IgD-negative memory B cell (primary cell): ENCODE results near the gene CENPE. TPM values are rescaled to one million over a fixed set of nuclear protein-coding genes. Genes with fewer than 3 reads are reported as not detected.
A peak's percentile ranks its signal among the peaks of the same experiment; 100 is the strongest.

Experiments
- H3K27ac Mint-ChIP-seq, 3 donors: one replicate each; pipeline ENCODE4 v1.8.0; 2020 to 2022; ENCODE audit warnings: mild to moderate bottlenecking in 3 of 3, mixed read lengths in 3 of 3, moderate library complexity in 1 of 3
- H3K27me3 Mint-ChIP-seq: one replicate; pipeline ENCODE4 v1.8.0; 2021; ENCODE audit warnings: mixed read lengths
- H3K36me3 Mint-ChIP-seq: one replicate; pipeline ENCODE4 v1.8.0; 2020; ENCODE audit warnings: mild to moderate bottlenecking, mixed read lengths
- H3K4me1 Mint-ChIP-seq, 3 donors: one replicate each; pipeline ENCODE4 v1.8.0; 2020 to 2022; ENCODE audit warnings: mixed read lengths in 3 of 3, mild to moderate bottlenecking in 1 of 3
- H3K4me3 Mint-ChIP-seq, 4 donors: one replicate each; pipeline ENCODE4 v1.8.0; 2020 to 2022; ENCODE audit warnings: mild to moderate bottlenecking in 4 of 4, mixed read lengths in 4 of 4, moderate library complexity in 3 of 4
- H3K9me3 Mint-ChIP-seq, 3 donors: one replicate each; pipeline ENCODE4 v1.8.0; 2020 to 2021; ENCODE audit warnings: mixed read lengths in 3 of 3, mild to moderate bottlenecking in 1 of 3
- polyA plus RNA-seq: library from polyadenylated mRNA; unstranded; fragments of 300-500 nt; fragmentation: Illumina TruSeq; gene quantifications from one replicate; pipeline ENCODE4 v1.2.3, GENCODE V29; 2021

CENPE gene
- polyA plus RNA-seq, 1 donor from 2014 or later: 0.49 TPM

DNA sequence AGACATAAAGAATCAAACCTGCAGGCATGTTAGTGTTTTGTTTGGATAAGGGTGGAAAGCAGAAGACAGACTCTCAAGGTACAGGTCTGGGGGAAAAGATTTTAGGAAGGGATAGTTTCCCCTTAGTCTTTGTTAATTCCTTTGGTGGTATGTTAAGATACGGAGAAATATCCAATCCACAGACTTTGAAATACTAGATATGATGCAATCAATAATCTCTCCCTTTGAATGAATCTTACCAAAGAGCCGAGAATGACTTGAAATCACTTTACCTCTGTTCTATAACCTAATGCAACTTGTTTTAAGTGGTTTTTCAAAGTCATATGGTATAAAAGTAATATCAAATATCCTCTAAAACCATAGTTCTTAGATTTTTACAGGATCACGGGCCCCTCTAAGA, 93.3 kb downstream of the CENPE start:
- H3K4me1 Mint-ChIP-seq: peaks cover 0 to under 1% (median under 1%) of the 10 kb centered on the region in 3 donors
- H3K9me3 Mint-ChIP-seq: no peaks in the 10 kb centered on the region
- no peak overlapping the region for H3K27ac Mint-ChIP-seq
- H3K27me3 Mint-ChIP-seq: no peaks in the 10 kb centered on the region
- no peaks in the 10 kb centered on the region for H3K36me3 Mint-ChIP-seq
- no peak overlapping the region for H3K4me3 Mint-ChIP-seq

DNA sequence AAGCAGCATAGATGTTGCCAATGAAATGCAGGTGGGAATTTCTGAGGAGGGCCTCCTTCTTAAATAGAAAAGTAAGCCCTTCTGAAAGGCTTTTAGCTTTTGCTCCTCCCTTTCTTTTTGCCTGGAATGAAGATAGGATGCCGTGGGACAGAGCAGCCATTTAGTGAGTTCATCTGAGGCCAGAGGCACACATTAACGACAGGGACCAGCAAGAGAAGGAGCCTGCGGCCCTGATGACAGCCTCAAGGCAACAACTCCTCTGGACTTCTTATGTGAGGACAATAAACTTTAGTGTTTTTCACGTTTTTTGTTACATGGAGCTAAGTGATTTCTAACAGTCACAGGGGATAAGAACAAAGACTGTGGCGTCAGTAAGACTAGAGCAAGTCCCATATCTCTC, 97.5 kb downstream of the CENPE start:
- Mint-ChIP-seq H3K9me3 (no peaks in the 10 kb centered on the region), H3K27me3 (no peaks in the 10 kb centered on the region), H3K27ac (no peak overlapping the region), H3K4me1 (peaks cover 5 to 14% (median 9%) of the 10 kb centered on the region in 3 donors), H3K36me3 (peaks cover 4% of the 10 kb centered on the region), H3K4me3 (no peak overlapping the region)

- Mint-ChIP-seq H3K4me3 (peak within 1 kb of the TSS; percentile 76 to 97 (median 90)), H3K27ac (peak within 1 kb of the TSS; percentile 10 to 94 (median 74)), H3K27me3 (no peaks in the 10 kb centered on the region), H3K4me1 (peaks cover 5 to 14% (median 9%) of the 10 kb centered on the region in 3 donors), H3K36me3 (peaks cover 4% of the 10 kb centered on the region), H3K9me3 (no peaks in the 10 kb centered on the region)
Observed at GRCh38 chr4:103099691-103100392, 98.3 kb downstream of the CENPE start, which contains the start of gene BDH2. TSS of gene BDH2 (minus strand) at chr4:103099834. CDS start at chr4:103096254, 3,580 bp downstream.

GRCh38 chr4:103098756-103099440, 99.2 kb downstream of the CENPE start:
- Mint-ChIP-seq H3K4me1 (peaks cover 5 to 14% (median 9%) of the 10 kb centered on the region in 3 donors), H3K27ac (peak overlapping the region in 1 of 3 donors; percentile 94), H3K4me3 (peak overlapping the region; percentile 12 to 97 (median 81)), H3K36me3 (peaks cover 4% of the 10 kb centered on the region), H3K9me3 (no peaks in the 10 kb centered on the region), H3K27me3 (no peaks in the 10 kb centered on the region)

- H3K27me3 Mint-ChIP-seq: no peaks in the 10 kb centered on the region
- peak overlapping the region in 1 of 4 donors; percentile 10 for H3K4me3 Mint-ChIP-seq
- H3K27ac Mint-ChIP-seq: no peak overlapping the region
- peaks cover 4% of the 10 kb centered on the region for H3K36me3 Mint-ChIP-seq
- H3K4me1 Mint-ChIP-seq: peaks cover 5 to 14% (median 9%) of the 10 kb centered on the region in 3 donors
- no peaks in the 10 kb centered on the region for H3K9me3 Mint-ChIP-seq
Observed at GRCh38 chr4:103098341-103098740, 99.8 kb downstream of the CENPE start.

DNA sequence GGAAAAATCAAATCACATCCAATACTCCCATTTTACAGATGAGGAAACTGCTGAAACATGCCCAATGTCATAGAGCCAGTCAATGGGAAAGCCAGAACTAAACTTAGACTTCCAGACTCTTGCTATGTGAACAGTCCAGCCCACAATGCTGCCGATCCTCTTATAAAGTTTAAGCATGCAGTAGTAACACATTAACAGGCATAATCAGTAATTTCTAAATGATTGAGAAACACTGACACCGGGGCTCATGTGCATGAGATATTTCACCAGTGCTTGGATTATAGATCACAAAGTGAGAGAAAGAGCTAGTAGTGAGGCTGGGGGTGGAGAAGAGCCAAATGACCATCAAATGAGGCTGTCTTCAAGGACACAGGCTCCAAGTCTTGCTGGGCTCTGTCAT, 101.0 kb downstream of the CENPE start:
- Mint-ChIP-seq H3K4me1 (peaks cover 11 to 19% (median 15%) of the 10 kb centered on the region in 3 donors), H3K27ac (no peak overlapping the region), H3K36me3 (peaks cover 4% of the 10 kb centered on the region), H3K27me3 (no peaks in the 10 kb centered on the region), H3K4me3 (no peak overlapping the region), H3K9me3 (no peaks in the 10 kb centered on the region)

DNA sequence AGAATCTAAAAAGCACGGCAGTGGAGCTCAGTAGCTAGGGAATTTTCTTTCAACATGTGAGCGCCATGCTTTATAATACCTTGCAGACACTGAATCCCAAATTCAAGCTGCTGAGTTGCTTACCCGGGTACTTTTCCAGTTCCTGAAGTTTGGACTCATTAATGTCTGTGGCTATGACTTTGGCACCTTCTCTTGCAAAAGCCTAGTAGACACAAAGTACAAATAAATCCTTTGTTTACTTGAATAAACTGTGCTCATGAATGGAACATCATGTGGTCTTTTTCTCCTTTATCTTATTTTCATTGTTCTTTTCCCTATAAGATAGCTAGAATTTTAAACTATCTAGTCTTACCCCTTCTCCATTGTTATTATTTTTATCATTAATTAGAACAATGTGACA, 103.1 kb downstream of the CENPE start:
- no peaks in the 10 kb centered on the region for H3K9me3 Mint-ChIP-seq
- H3K4me3 Mint-ChIP-seq: no peak overlapping the region
- peaks cover 11 to 28% (median 19%) of the 10 kb centered on the region in 3 donors for H3K4me1 Mint-ChIP-seq
- H3K27me3 Mint-ChIP-seq: no peaks in the 10 kb centered on the region
- H3K36me3 Mint-ChIP-seq: peaks cover 4% of the 10 kb centered on the region
- H3K27ac Mint-ChIP-seq: no peak overlapping the region

GRCh38 chr4:103092245-103092644, 105.9 kb downstream of the CENPE start:
- no peaks in the 10 kb centered on the region for H3K9me3 Mint-ChIP-seq
- H3K27ac Mint-ChIP-seq: no peak overlapping the region
- H3K4me3 Mint-ChIP-seq: no peak overlapping the region
- H3K27me3 Mint-ChIP-seq: no peaks in the 10 kb centered on the region
- peaks cover 6 to 16% (median 11%) of the 10 kb centered on the region in 3 donors for H3K4me1 Mint-ChIP-seq
- H3K36me3 Mint-ChIP-seq: peaks cover 7% of the 10 kb centered on the region

DNA sequence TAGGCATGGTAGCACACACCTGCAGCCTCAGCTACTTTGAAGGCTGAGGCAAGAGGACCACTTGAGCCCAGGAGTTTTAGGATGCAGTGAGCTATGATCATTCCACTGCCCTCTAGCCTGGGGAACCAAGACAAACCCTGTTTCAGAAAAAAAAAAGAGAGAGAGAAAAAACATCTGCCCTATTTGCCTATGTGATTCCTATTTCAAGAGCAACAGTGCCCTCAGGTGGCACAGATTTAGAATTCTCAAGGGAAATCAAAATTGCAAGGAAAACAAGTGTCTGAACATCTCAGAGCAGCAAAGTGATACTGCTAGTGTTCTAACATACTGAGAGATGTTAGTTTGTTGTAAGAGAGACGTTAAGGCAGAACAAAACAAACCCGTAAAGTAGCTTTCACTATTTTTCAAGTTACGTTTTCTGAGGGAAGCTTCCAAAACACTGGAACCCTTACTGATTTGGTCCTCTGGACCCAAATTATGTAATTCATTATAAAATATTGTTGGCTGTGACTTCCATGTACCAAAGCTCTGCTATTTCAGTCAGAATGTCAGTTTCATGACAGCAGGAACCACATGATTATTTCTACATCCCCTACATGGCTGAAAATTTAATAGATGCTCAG, 106.4 kb downstream of the CENPE start:
- no peaks in the 10 kb centered on the region for H3K9me3 Mint-ChIP-seq
- no peak overlapping the region for H3K4me3 Mint-ChIP-seq
- peaks cover 6 to 16% (median 11%) of the 10 kb centered on the region in 3 donors for H3K4me1 Mint-ChIP-seq
- no peak overlapping the region for H3K27ac Mint-ChIP-seq
- no peaks in the 10 kb centered on the region for H3K27me3 Mint-ChIP-seq
- peaks cover 9% of the 10 kb centered on the region for H3K36me3 Mint-ChIP-seq

DNA sequence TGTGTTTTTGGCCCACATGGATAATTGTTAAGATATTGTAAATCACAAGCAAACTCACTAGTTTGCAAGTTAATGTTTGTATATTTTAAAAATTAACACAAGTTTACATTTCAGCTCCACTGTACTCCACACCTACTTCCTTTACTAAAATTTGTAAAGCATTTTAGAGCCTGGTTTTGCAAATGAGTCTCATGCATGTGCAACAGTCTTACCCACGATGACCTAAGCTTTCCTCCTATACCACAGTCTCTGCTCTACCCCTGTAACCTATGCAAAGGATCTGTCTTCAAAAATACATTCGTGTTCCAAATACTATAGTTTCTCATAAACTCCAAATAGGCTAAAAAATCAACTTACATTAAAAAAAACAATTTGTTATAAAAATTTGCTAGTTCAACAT, 108.7 kb downstream of the CENPE start:
- H3K4me3 Mint-ChIP-seq: no peak overlapping the region
- H3K27ac Mint-ChIP-seq: no peak overlapping the region
- H3K4me1 Mint-ChIP-seq: peaks cover 6 to 14% (median 11%) of the 10 kb centered on the region in 3 donors
- H3K9me3 Mint-ChIP-seq: no peaks in the 10 kb centered on the region
- H3K36me3 Mint-ChIP-seq: peaks cover 9% of the 10 kb centered on the region
- H3K27me3 Mint-ChIP-seq: no peaks in the 10 kb centered on the region

DNA sequence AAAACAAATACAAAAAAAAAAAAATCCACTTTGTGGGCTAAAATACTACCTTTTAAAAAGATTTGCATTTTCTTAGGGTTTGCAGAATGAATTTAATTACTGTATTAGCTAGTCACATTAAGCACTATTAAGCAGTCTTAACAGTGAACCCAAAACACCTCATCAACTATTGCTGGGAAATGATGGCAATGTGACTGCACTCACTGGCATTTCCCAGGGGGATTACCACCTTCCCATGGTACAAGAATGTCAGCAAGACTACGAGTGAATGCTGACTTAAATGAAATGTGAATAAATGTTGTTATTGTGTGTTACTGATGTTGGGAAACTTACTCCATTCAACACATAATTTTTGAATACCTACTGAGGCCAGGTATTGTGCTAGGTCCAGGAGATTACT, 111.6 kb downstream of the CENPE start:
- Mint-ChIP-seq H3K36me3 (peaks cover 10% of the 10 kb centered on the region), H3K27me3 (no peaks in the 10 kb centered on the region), H3K4me1 (peaks cover 0 to 3% (median 2%) of the 10 kb centered on the region in 3 donors), H3K9me3 (no peaks in the 10 kb centered on the region), H3K27ac (peak overlapping the region in 1 of 3 donors; percentile 80), H3K4me3 (no peak overlapping the region)

- Mint-ChIP-seq H3K36me3 (peaks cover 12% of the 10 kb centered on the region), H3K27me3 (no peaks in the 10 kb centered on the region), H3K4me1 (no peaks in the 10 kb centered on the region), H3K27ac (no peak overlapping the region), H3K9me3 (no peaks in the 10 kb centered on the region), H3K4me3 (no peak overlapping the region)
Observed at GRCh38 chr4:103085555-103086196, 112.5 kb downstream of the CENPE start.

DNA sequence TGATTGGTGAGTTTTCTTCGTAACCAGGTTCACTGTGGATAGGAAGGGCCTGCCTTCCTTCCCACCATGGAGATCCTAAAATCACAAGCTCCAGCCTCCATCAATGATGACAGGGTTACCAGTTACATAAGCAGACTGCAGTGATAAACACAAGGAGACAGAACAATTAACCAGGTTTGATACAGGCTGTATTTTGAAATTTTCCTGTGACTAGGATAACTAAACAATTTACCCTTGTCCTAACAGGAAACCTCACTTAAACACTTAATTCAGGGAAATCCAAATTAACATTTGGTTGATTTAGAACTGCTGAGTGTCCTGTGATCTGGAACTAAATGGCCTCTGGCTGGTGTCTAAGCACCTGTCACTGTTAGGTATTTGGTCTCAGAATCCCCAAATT, 118.5 kb downstream of the CENPE start:
- Mint-ChIP-seq H3K4me1 (peaks cover 24 to 27% (median 25%) of the 10 kb centered on the region in 3 donors), H3K4me3 (no peak overlapping the region), H3K27ac (no peak overlapping the region), H3K27me3 (no peaks in the 10 kb centered on the region), H3K9me3 (no peaks in the 10 kb centered on the region), H3K36me3 (peaks cover 3% of the 10 kb centered on the region)

- Mint-ChIP-seq H3K27ac (peak within 1 kb of the TSS; percentile 91 to 99 (median 99)), H3K4me3 (peak within 1 kb of the TSS; percentile 92 to 99 (median 96)), H3K4me1 (peaks cover 36 to 38% (median 36%) of the 10 kb centered on the region in 3 donors), H3K27me3 (no peaks in the 10 kb centered on the region), H3K36me3 (peaks cover 3% of the 10 kb centered on the region), H3K9me3 (no peaks in the 10 kb centered on the region)
Observed at GRCh38 chr4:103076747-103077347, 121.3 kb downstream of the CENPE start, which contains the start of gene SLC9B2. TSS of gene SLC9B2 (minus strand) at chr4:103076761. CDS start at chr4:103067550, 9,211 bp downstream.
